ENCODE results near the gene NCOR1. TPM values are rescaled to one million over a fixed set of nuclear protein-coding genes. Genes with fewer than 3 reads are reported as not detected.
A peak's percentile ranks its signal among the peaks of the same experiment; 100 is the strongest.

Gene NCOR1
- total RNA-seq (2013; cell fraction: nucleolus; rRNA removed), result 467 and 535 TPM in 2 replicates
- total RNA-seq (2014; rRNA removed) (71.6 and 77.3 TPM in 2 replicates), total RNA-seq (2014; rRNA removed; fragmentation: Illumina TruSeq; extraction: Trizol) (75.5 and 81.9 TPM in 2 replicates), total RNA-seq (2021) (102 and 109 TPM in 2 replicates), polyA plus RNA-seq (2011; rRNA removed) (78.2 and 94.5 TPM in 2 replicates), polyA plus RNA-seq (2014; fragmentation: Illumina TruSeq; extraction: Trizol) (75.0 and 81.0 TPM in 2 replicates), polyA plus RNA-seq (2014; fragmentation: Nextera tagmentation; extraction: Ambion mirVana) (10 to 100 TPM; 34.5 to 55.1 TPM), polyA plus RNA-seq (2014; rRNA removed) (72.8 and 83.9 TPM in 2 replicates), polyA plus RNA-seq (2016; fragmentation: Nextera tagmentation; extraction: Ambion mirVana) (100 to 1,000 TPM; 118 to 135 TPM), polyA minus RNA-seq (2011; rRNA and poly(A)+ RNA removed) (261 and 316 TPM in 2 replicates), Bru-seq, nascent RNA (percentile 87 among the genes with signal in this experiment), BruChase-seq, experiment 1, labeled RNA remaining after a 6-hour chase (percentile 92 among the genes with signal in this experiment), BruChase-seq, experiment 2, labeled RNA remaining after a 2-hour chase (percentile 89 among the genes with signal in this experiment)
- 31.2 TPM for polyA plus RNA-seq (2011; ENCODE audit: low read depth)
- polyA plus RNA-seq (2011; cell fraction: cytosol; rRNA removed), result 109 and 116 TPM in 2 replicates
- 117 and 140 TPM in 2 replicates for polyA plus RNA-seq (2011; cell fraction: nucleus; rRNA removed)
- polyA plus RNA-seq (2012), result 38.3 and 51.2 TPM in 2 replicates
- 56.1 and 59.4 TPM in 2 replicates for polyA minus RNA-seq (2011; cell fraction: cytosol; rRNA and poly(A)+ RNA removed)
- polyA minus RNA-seq (2011; cell fraction: nucleus; rRNA and poly(A)+ RNA removed), result 117 and 177 TPM in 2 replicates
- long read RNA-seq, experiment 1, transcript NCOR1-209 (17 exons, 1,969 nt), result major isoform, 10 of 97 reads
- long read RNA-seq, experiment 1, transcript NCOR1-206 (15 exons, 1,883 nt), result minor isoform, 9 of 97 reads
- long read RNA-seq, experiment 1, transcript NCOR1-221 (16 exons, 1,877 nt), result minor isoform, 7 of 97 reads
- long read RNA-seq, experiment 1, partial matches to known transcripts, result 46 of 97 reads
- long read RNA-seq, experiment 1, other reads (novel, unspliced or antisense), result 24 of 97 reads
- long read RNA-seq, experiment 2, transcript NCOR1-226 (5 exons, 983 nt), result minor isoform, 20 of 695 reads
- long read RNA-seq, experiment 2, transcript NCOR1-206 (15 exons, 1,883 nt), result major isoform, 78 of 695 reads
- long read RNA-seq, experiment 2, transcript NCOR1-209 (17 exons, 1,969 nt), result minor isoform, 12 of 695 reads
- long read RNA-seq, experiment 2, transcript NCOR1-221 (16 exons, 1,877 nt), result minor isoform, 41 of 695 reads
- long read RNA-seq, experiment 2, partial matches to known transcripts, result 380 of 695 reads
- long read RNA-seq, experiment 2, other reads (novel, unspliced or antisense), result 160 of 695 reads

- peak within 1 kb of the TSS; percentile 96 for H3K9ac ChIP-seq (ENCODE audit: control insufficient read depth, insufficient read depth, low read length)
- FAIRE-seq, result no peak
- peaks cover 80% of the 10 kb centered on the region for H3K79me2 ChIP-seq (ENCODE audit: control insufficient read depth, insufficient read depth, low read length)
- intact Hi-C loops (cut with micrococcal nuclease; ENCODE audit: unreplicated experiment), result loop anchor here (10.0 kb wide), 1 partner anchor 199 kb away; the partner anchor contains the start of gene TRPV2
- SMC1A ChIA-PET (ENCODE audit: uncharacterized antibody, unreplicated experiment), result interaction anchor here (1.3 to 3.2 kb wide), 5 partner anchors 13 to 71 kb away, joined by 3 to 23 read pairs (median 6); no protein-coding TSS in a partner anchor
- no peaks in the 10 kb centered on the region; a peak in 1 of 4 replicates for H3K36me3 ChIP-seq (ENCODE audit: control insufficient read depth in 2 of 2, insufficient read depth in 2 of 2, low read length in 1 of 2)
- POLR2A ChIA-PET, result interaction anchor here (0.6 to 1.7 kb wide), 4 partner anchors 11 to 137 kb away, joined by 3 to 6 read pairs (median 3); partner anchors contain the start of gene CENPV
- CTCF ChIA-PET, result interaction anchor here (1.1 to 2.3 kb wide), 3 partner anchors 72 to 148 kb away, joined by 3 to 5 read pairs (median 5); partner anchors contain the start of gene CENPV
- DNase-seq (ENCODE audit: low read depth, low spot score), result no peak
- BruUV-seq (replicated peaks), result no TSS peak
- WGBS (ENCODE audit: insufficient coverage, insufficient replicate concordance, low lambda C conversion rate, missing lambda C conversion rate), result under 1% methylated on average over 76 of the region's 82 CpGs
- in situ Hi-C loops (cut with MboI), result no loop called here
- no peaks in the 10 kb centered on the region for H3K9me3 ChIP-seq (replicated peaks; ENCODE audit: control insufficient read depth, insufficient read depth, low read length)
- ATAC-seq, result peak; percentile 90
- peak within 1 kb of the TSS; percentile 100 for H3K4me2 ChIP-seq (ENCODE audit: control insufficient read depth, insufficient read depth)
- peaks cover 4% of the 10 kb centered on the region for H3K4me1 ChIP-seq (ENCODE audit: control insufficient read depth, insufficient read depth, low read length)
- RAD21 ChIA-PET (ENCODE audit: unreplicated experiment), result interaction anchor here (0.6 to 0.9 kb wide), 2 partner anchors 72 to 92 kb away, joined by 3 to 4 read pairs; no protein-coding TSS in a partner anchor
- H4K20me1 ChIP-seq (ENCODE audit: control insufficient read depth, insufficient read depth), result no peaks in the 10 kb centered on the region; the same call in 1 of the 2 replicates
- H3K4me3 ChIP-seq, result peak within 1 kb of the TSS; percentile 91
- H3K27me3 ChIP-seq (replicated peaks in 1 of 2; ENCODE audit: control insufficient read depth in 2 of 2, insufficient read depth in 2 of 2, low read length in 1 of 2), result no peaks in the 10 kb centered on the region
- peak within 1 kb of the TSS; percentile 73 for H2AFZ ChIP-seq (ENCODE audit: control insufficient read depth, low read depth, low read length)
- H3K27ac ChIP-seq (ENCODE audit: control insufficient read depth, insufficient read depth), result peak within 1 kb of the TSS; percentile 96
- TF ChIP-seq NFYB (IDR thresholded peaks at IDR 0.05; ENCODE audit: insufficient read depth, low read depth, low read length) (no peak), BACH1 (IDR thresholded peaks at IDR 0.05; ENCODE audit: borderline replicate concordance) (peak; percentile 88), BRCA1 (IDR thresholded peaks at IDR 0.05; ENCODE audit: low read depth, low read length) (no peak), ZNF217 (IDR thresholded peaks at IDR 0.05) (no peak), ASH2L (IDR thresholded peaks at IDR 0.05; ENCODE audit: borderline replicate concordance, low read depth) (no peak; the same call in 1 of the 2 replicates), SPI1 (IDR thresholded peaks at IDR 0.05; ENCODE audit: borderline replicate concordance, insufficient read depth, low read depth, low read length) (no peak), E4F1 (IDR thresholded peaks at IDR 0.05; ENCODE audit: borderline replicate concordance, partially characterized antibody) (no peak), SUPT20H (IDR thresholded peaks at IDR 0.05; ENCODE audit: borderline replicate concordance, control insufficient read depth, low read depth, low read length) (no peak), ZNF274 (IDR thresholded peaks at IDR 0.05; ENCODE audit: insufficient read depth, insufficient read length) (no peak), ZNF622 (IDR thresholded peaks at IDR 0.05) (no peak), CTCF (IDR thresholded peaks at IDR 0.05 in 2 of 3, conservative IDR thresholded peaks at IDR 0.05 in 1 of 3; ENCODE audit: control insufficient read depth in 2 of 3, extremely low read depth in 1 of 3, insufficient read depth in 1 of 3, low read depth in 3 of 3, low read length in 3 of 3) (peak; percentile 13 to 38 (median 33); a peak in 3 of 6 replicates), SMAD5 (IDR thresholded peaks at IDR 0.05; ENCODE audit: low read depth) (peak; percentile 49; the same call in 1 of the 2 replicates)
Measured at GRCh38 chr17:16215273-16215964, at the start of gene NCOR1. TSS of gene NCOR1 (minus strand) at chr17:16215534. CDS start at chr17:16194569, 20,965 bp downstream.

Data from GM12878 (cell line).